Large intestine (tissue), 3 donors: Measurements from ENCODE around the gene SNX13. TPM values are rescaled to one million over a fixed set of nuclear protein-coding genes. Genes with fewer than 3 reads are reported as not detected.
"Not testable (repeated sequence)": the region's sequence is repeated elsewhere in the genome, so short reads cannot be mapped to it uniquely, and the experiment has no call there.

ENCODE experiments used
- DNase-seq, 2 donors: peaks; one replicate each; pipeline versions ENCODE4 v3.0.0 to v3.0.0-alpha.2; 2013
- H3K27ac ChIP-seq: one replicate; pipeline ENCODE4 v1.5.1; 2013; ENCODE audit warnings: low read length
- H3K27me3 ChIP-seq: 2 replicates; pipeline ENCODE4 v1.6.1; 2013; ENCODE audit warnings: low read length; ENCODE audit not compliant: control insufficient read depth, insufficient read depth
- H3K36me3 ChIP-seq: 2 replicates; pipeline ENCODE4 v1.6.1; 2013; ENCODE audit warnings: low read length; ENCODE audit not compliant: control insufficient read depth, insufficient read depth
- H3K4me1 ChIP-seq: one replicate; pipeline ENCODE4 v1.6.1; 2013; ENCODE audit warnings: low read length; ENCODE audit not compliant: control insufficient read depth, insufficient read depth
- H3K4me3 ChIP-seq: one replicate; pipeline ENCODE4 v1.5.1; 2013; ENCODE audit warnings: low read length
- H3K9me3 ChIP-seq: one replicate; pipeline ENCODE4 v1.6.1; 2013; ENCODE audit warnings: mild to moderate bottlenecking, low read depth, low read length, moderate library complexity; ENCODE audit not compliant: control insufficient read depth
- WGBS: methylation state at CpG from one replicate; pipeline ENCODE4 v1.1.5; 2013; ENCODE audit warnings: low lambda C conversion rate; ENCODE audit not compliant: insufficient coverage; 5-methylcytosine and 5-hydroxymethylcytosine counted together
- polyA plus RNA-seq: library from polyadenylated mRNA; unstranded; fragments of 120-200 nt; gene quantifications from one replicate; pipeline ENCODE4 v1.2.1, GENCODE V29; 2013

The SNX13 gene
- polyA plus RNA-seq, 1 donor = 30.0 TPM

GRCh38 chr7:17916786-17917185 is 23.5 kb downstream of the SNX13 start:
- DNase-seq = no peak
- no peak overlapping the region for H3K4me3 ChIP-seq

GRCh38 chr7:17915796-17916195 is 24.5 kb downstream of the SNX13 start:
- peaks cover 12% of the 10 kb centered on the region for H3K9me3 ChIP-seq
- no peaks in the 10 kb centered on the region for H3K4me1 ChIP-seq
- no peak overlapping the region for H3K4me3 ChIP-seq
- WGBS = 100% methylated on average over 1 of the region's 2 CpGs
- DNase-seq = no peak
- H3K36me3 ChIP-seq = no peaks in the 10 kb centered on the region
- no peaks in the 10 kb centered on the region for H3K27me3 ChIP-seq
- no peak overlapping the region for H3K27ac ChIP-seq

More at GRCh38 chr7:17916786-17917185, 23.5 kb downstream of the SNX13 start:
- Histone ChIP-seq H3K27me3 (no peaks in the 10 kb centered on the region), H3K4me1 (no peaks in the 10 kb centered on the region), H3K36me3 (no peaks in the 10 kb centered on the region), H3K9me3 (peaks cover 12% of the 10 kb centered on the region), H3K27ac (no peak overlapping the region)

GRCh38 chr7:17915168-17915567 is 25.1 kb downstream of the SNX13 start:
- no peak for DNase-seq
- Histone ChIP-seq H3K9me3 (peaks cover 12% of the 10 kb centered on the region), H3K27ac (no peak overlapping the region), H3K36me3 (no peaks in the 10 kb centered on the region), H3K4me3 (no peak overlapping the region), H3K27me3 (no peaks in the 10 kb centered on the region), H3K4me1 (no peaks in the 10 kb centered on the region)
- WGBS = no CpG with 5 or more reads among the region's 6 CpGs

GRCh38 chr7:17913250-17913649 is 27.0 kb downstream of the SNX13 start:
- H3K36me3 ChIP-seq = no peaks in the 10 kb centered on the region
- DNase-seq = no peak
- no peaks in the 10 kb centered on the region for H3K27me3 ChIP-seq
- H3K4me3 ChIP-seq = no peak overlapping the region
- peaks cover 12% of the 10 kb centered on the region for H3K9me3 ChIP-seq
- no peaks in the 10 kb centered on the region for H3K4me1 ChIP-seq
- WGBS = no CpG with 5 or more reads among the region's 2 CpGs
- H3K27ac ChIP-seq = no peak overlapping the region

GRCh38 chr7:17912536-17913235 is 27.6 kb downstream of the SNX13 start:
- Histone ChIP-seq H3K27me3 (no peaks in the 10 kb centered on the region), H3K9me3 (peaks cover 10% of the 10 kb centered on the region), H3K27ac (no peak overlapping the region), H3K4me1 (no peaks in the 10 kb centered on the region), H3K4me3 (no peak overlapping the region), H3K36me3 (no peaks in the 10 kb centered on the region)
- no CpG with 5 or more reads among the region's 5 CpGs for WGBS
- no peak for DNase-seq

GRCh38 chr7:17912050-17912449 is 28.2 kb downstream of the SNX13 start:
- no CpG with 5 or more reads among the region's 1 CpG for WGBS
- H3K4me1 ChIP-seq = no peaks in the 10 kb centered on the region
- DNase-seq = no peak
- H3K36me3 ChIP-seq = no peaks in the 10 kb centered on the region
- H3K9me3 ChIP-seq = peaks cover 7% of the 10 kb centered on the region
- H3K27me3 ChIP-seq = no peaks in the 10 kb centered on the region
- no peak overlapping the region for H3K4me3 ChIP-seq
- no peak overlapping the region for H3K27ac ChIP-seq

GRCh38 chr7:17910377-17910776 is 29.9 kb downstream of the SNX13 start:
- Histone ChIP-seq H3K36me3 (no peaks in the 10 kb centered on the region), H3K4me3 (no peak overlapping the region), H3K27ac (no peak overlapping the region), H3K27me3 (no peaks in the 10 kb centered on the region), H3K4me1 (no peaks in the 10 kb centered on the region), H3K9me3 (no peaks in the 10 kb centered on the region)
- no peak for DNase-seq
- whole genome bisulfite sequencing = no CpG with 5 or more reads among the region's 3 CpGs

- H3K27ac ChIP-seq, H3K9me3 ChIP-seq, H3K4me1 ChIP-seq, H3K27me3 ChIP-seq, H3K36me3 ChIP-seq, H3K4me3 ChIP-seq, DNase-seq: not testable (repeated sequence)
- whole genome bisulfite sequencing = no CpG with 5 or more reads among the region's 4 CpGs
These were observed 31.0 kb downstream of the SNX13 start for GRCh38 chr7:17909310-17909709.

GRCh38 chr7:17907014-17907413 is 33.3 kb downstream of the SNX13 start:
- no peaks in the 10 kb centered on the region for H3K36me3 ChIP-seq
- no peak overlapping the region for H3K27ac ChIP-seq
- H3K4me3 ChIP-seq = no peak overlapping the region
- H3K27me3 ChIP-seq = no peaks in the 10 kb centered on the region
- WGBS = no CpG with 5 or more reads among the region's 1 CpG
- no peak for DNase-seq
- H3K9me3 ChIP-seq = no peaks in the 10 kb centered on the region
- no peaks in the 10 kb centered on the region for H3K4me1 ChIP-seq

- Histone ChIP-seq H3K36me3 (no peaks in the 10 kb centered on the region), H3K4me1 (no peaks in the 10 kb centered on the region), H3K27me3 (no peaks in the 10 kb centered on the region), H3K27ac (no peak overlapping the region), H3K9me3 (no peaks in the 10 kb centered on the region), H3K4me3 (no peak overlapping the region)
- peak in 1 of 2 donors; percentile 42 for DNase-seq
These were observed 37.0 kb downstream of the SNX13 start for GRCh38 chr7:17903337-17903736.

- no peak overlapping the region for H3K27ac ChIP-seq
- H3K9me3 ChIP-seq = no peaks in the 10 kb centered on the region
- H3K27me3 ChIP-seq = no peaks in the 10 kb centered on the region
- no peak for DNase-seq
- no peak overlapping the region for H3K4me3 ChIP-seq
- no peaks in the 10 kb centered on the region for H3K4me1 ChIP-seq
- no CpG with 5 or more reads among the region's 5 CpGs for WGBS
- no peaks in the 10 kb centered on the region for H3K36me3 ChIP-seq
These were observed 37.7 kb downstream of the SNX13 start for GRCh38 chr7:17902599-17902998.
